GM15510 (cell line): ENCODE data around the gene MEGF11.

ENCODE experiments used
- POLR2A ChIP-seq: IDR thresholded peaks from 3 replicates; pipeline ENCODE4 v1.6.1; 2011; ENCODE audit warnings: borderline replicate concordance; ENCODE audit not compliant: insufficient read length; ENCODE audit errors: extremely low read depth

Gene MEGF11

GRCh38 chr15:65887565-65887964 lies 366.0 kb downstream of the MEGF11 start:
- TF ChIP-seq POLR2A: no peak

DNA sequence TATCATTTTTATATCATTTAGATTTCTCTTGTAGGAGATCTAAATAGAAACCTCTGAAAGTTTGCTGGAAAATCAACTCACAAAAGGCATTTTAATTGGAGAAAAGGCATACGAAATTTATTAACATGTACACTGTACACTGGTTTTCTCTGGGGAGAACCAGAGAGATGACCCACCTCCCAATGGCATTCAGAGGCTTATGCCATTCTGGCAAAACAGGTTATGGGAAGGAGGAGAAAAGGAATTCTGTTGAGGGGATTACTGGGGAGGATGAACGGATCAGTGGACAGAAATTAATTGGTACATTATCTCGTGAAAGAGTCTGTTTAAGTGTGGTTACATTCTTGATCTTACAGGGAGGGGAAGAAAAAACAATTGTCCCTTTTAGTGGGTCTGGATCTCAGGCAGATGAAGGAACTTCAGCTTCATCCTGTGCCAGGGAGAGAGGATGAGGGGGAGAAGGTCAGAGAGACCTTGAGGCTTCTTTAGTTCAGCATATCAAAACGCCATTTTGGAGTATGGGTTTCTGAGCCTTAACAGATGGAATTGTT lies 367.8 kb downstream of the MEGF11 start:
- no peak for TF ChIP-seq POLR2A

GRCh38 chr15:65884511-65884910 lies 369.0 kb downstream of the MEGF11 start:
- TF ChIP-seq POLR2A: no peak

DNA sequence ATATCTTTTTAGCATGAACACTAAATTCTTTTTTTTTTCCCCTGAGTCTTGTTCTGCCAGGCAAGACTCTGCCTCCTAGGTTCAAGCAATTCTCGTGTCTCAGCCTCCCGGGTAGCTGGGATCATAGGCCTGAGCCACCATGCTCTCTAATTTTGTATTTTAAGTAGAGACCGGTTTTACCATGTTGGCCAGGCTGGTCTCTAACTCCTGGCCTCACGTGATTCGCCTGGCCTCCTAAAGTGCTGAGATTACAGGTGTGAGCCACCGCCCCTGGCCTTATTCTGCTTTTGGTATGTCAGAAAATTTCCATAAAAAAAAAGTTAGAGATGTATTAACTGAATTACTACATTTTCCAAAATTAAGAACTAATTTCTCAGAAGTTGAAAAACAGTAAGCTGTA lies 370.0 kb downstream of the MEGF11 start:
- TF ChIP-seq POLR2A: no peak

GRCh38 chr15:65881766-65882434 lies 371.6 kb downstream of the MEGF11 start:
- no peak for TF ChIP-seq POLR2A

DNA sequence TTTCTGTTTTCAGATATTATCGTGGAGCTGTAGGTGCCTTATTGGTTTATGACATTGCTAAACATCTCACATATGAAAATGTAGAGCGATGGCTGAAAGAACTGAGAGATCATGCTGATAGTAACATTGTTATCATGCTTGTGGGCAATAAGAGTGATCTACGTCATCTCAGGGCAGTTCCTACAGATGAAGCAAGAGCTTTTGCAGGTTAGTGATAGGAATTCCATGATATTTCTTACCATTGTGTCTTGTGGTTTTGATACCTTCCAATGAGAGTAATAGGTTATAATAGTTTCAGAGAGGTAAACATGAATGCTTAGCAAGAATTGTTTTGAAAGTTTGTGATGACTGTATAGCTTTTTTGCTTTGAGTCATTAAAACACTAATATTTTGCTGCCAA lies 375.8 kb downstream of the MEGF11 start:
- TF ChIP-seq POLR2A: no peak

GRCh38 chr15:65875458-65875857 lies 378.1 kb downstream of the MEGF11 start:
- no peak for TF ChIP-seq POLR2A

DNA sequence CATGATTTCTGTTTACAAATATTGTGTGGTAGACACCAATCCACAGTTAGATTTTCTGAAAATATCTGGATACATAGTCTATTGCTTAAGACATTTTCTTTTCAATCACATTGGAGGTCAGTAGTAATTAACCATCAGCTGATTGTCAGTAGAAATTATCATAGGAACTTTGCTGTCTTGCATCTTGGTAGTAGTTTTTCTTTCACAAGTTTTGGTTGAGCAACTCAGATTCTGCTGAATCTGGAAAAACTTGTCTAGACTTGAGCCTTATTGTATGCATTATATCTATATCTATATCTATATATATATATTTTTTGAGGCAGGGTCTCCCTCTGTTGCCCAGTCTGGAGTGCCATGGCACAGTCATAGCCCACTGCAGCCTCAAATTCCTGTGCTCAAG lies 380.3 kb downstream of the MEGF11 start:
- TF ChIP-seq POLR2A: no peak

DNA sequence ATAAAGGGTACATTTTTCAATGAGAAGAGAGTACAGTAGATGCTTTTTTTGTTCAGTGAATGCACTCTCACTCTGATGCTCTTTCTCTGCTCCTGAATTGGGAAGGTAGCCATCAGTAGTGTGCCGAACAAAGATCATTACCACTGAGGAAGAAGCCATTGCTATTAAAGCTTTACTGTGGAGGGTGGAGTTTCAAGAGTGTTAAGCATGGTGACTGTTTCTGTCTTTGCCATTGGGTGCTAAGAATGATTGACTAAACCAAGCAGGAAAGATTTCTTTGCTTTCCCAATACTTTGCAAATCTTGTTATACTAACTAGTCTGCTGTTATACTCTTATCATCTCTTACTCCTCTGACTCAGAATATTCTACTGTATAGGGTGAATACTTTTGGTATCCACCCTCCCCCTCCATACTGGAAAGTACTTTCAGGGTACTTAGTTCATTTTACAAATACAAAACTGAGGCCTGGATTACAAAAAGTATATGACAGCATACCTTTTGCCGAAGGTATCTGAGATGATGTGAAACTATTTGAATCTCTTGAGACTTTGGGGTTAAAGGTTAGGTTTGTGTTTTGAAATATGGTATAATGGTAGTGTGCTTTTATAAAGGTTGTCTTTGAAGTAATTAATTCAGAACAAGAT lies 382.5 kb downstream of the MEGF11 start:
- peak; percentile 24 for TF ChIP-seq POLR2A

DNA sequence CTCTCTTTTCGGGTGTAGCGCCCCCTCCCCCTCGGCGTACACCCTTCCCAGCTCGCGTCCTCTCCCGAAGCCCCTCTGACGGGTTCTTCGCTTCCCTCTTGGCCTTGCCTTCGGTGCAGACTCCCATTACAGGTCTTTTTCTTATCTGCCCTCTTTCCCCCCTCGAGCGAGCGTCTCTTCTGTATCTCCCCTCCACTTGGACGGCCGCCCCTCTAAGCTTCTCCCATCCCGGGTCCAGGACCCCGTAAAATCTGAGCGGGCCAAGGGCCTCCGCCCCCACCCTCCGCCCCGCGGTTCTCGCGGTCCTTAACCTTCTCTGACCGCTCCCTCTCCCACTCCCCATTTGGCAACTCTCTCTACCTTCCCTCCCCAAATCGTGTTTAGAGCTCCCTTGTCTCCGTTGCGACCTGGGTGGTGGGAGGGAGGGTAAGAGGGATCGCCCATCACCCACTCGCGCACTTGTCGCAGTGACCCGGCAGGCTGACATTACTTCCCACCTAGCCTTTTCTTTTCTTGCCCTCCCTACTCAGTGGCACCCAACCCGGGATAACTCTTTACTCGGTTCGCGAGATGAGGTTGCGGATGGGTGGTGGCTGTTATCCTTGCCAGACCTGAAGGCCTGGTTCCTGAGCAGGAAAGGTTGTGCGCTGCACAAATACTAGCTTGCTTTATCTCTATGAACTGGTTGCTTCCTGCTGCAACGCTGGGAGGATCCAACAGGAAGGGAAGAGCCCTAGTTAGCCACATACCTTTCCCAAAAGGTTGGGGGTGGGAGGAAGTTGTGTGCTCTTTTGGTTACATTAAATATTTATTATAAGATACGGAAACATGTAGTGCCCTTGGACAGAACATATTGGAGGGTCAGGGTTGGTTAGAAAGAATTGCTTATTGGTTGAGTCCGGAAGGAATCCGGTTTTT lies 383.3 kb downstream of the MEGF11 start:
- no peak for TF ChIP-seq POLR2A

DNA sequence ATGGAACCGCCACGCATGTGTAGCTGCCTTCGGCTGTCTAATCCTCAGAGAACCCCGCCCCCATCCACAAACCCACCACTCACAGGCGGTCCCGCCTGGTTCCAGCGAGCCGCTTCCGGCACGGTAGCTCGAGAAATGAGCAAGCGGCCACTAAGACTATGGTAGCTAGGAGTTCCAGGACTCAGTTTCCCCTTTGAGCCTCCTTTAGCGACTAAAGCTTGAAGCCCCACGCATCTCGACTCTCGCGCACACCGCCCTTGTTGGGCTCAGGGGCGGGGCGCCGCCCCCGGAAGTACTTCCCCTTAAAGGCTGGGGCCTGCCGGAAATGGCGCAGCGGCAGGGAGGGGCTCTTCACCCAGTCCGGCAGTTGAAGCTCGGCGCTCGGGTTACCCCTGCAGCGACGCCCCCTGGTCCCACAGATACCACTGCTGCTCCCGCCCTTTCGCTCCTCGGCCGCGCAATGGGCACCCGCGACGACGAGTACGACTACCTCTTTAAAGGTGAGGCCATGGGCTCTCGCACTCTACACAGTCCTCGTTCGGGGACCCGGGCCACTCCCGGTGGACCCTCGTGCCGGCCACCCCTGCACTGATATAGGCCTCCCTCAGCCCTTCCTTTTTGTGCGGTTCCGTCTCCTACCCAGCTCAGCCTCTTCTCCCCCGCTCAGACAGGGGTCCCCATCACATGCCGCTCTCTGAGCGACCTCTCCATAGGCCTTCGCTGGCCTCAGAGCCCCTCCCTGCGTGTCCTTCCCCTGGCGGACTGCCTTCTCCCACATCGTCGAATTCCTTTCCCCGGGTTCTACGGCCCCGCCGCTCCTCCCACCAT lies 384.2 kb downstream of the MEGF11 start, which contains the start of gene RAB11A:
Gene RAB11A (plus strand): TSS at position 366 of the 828 bp plus-strand sequence. CDS start 95 bp downstream, at position 461.
- peak; percentile 95 for TF ChIP-seq POLR2A

GRCh38 chr15:65868546-65869125 lies 384.9 kb downstream of the MEGF11 start:
- no peak for TF ChIP-seq POLR2A

DNA sequence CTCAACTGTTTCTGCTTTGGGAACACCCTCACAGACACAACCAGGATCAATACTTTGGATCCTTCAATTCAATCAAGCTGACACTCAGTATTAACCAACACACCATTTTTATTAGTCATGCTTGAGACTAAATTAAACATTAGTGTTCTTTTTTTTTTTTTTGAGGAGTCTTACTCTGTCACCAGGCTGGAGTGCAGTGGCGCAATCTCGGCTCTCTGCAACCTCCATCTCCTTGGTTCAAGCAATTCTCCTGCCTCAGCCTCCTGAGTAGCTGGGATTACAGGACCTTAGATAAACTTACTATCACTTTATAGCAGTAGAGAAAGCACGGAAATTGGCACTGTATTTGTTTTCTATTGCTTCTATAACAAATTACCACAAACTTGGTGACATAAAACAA lies 386.3 kb downstream of the MEGF11 start:
- no peak for TF ChIP-seq POLR2A

DNA sequence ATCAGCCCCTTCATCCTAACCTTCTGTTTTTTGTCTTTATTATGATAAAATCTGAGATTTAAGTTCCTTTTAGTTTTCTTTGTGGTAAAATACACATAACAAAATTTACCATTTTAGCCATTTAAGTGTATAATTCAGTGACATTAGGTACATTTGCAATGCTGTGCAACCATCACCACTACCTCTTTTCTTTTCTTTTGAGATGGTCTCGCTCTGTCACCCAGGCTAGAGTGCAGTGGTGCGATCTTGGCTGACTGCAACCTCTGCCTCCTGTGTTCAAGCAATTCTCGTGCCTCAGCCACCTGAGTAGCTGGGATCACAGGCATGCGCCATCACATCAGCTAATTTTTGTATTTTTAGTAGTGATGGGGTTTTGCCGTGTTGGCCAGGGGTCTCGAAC lies 390.4 kb downstream of the MEGF11 start:
- no peak for TF ChIP-seq POLR2A
